Endothelial cell of hepatic sinusoid (primary cell): ENCODE measurements around the gene WDHD1.
"Not testable (repeated sequence)": the region's sequence is repeated elsewhere in the genome, so short reads cannot be mapped to it uniquely, and the experiment has no call there.

ENCODE experiments used
- in situ Hi-C: cut with HindIII; loops from 2 replicates; pipeline ENCODE4 v1.10.0; 2017; ENCODE audit warnings: low sequenced_read_pairs

The WDHD1 gene

GRCh38 chr14:54953609-54954008 lies 73.3 kb downstream of the WDHD1 start:
- in situ Hi-C loops: not testable (repeated sequence)

GRCh38 chr14:54952803-54953202 lies 74.1 kb downstream of the WDHD1 start:
- in situ Hi-C loops: not testable (repeated sequence)

- in situ Hi-C loops: loop anchor here (5.0 kb wide), 1 partner anchor 60 kb away; no protein-coding TSS in a partner anchor
Measured at GRCh38 chr14:54947230-54947629, 79.7 kb downstream of the WDHD1 start.

GRCh38 chr14:54946500-54946899 lies 80.4 kb downstream of the WDHD1 start:
- in situ Hi-C loops: loop anchor here (5.0 kb wide), 1 partner anchor 61 kb away; no protein-coding TSS in a partner anchor

- in situ Hi-C loops: loop anchor here (5.0 kb wide), 1 partner anchor 62 kb away; no protein-coding TSS in a partner anchor
Measured at GRCh38 chr14:54944737-54945391, 82.0 kb downstream of the WDHD1 start.

GRCh38 chr14:54942913-54943312 lies 84.0 kb downstream of the WDHD1 start:
- in situ Hi-C loops: no loop called here

- in situ Hi-C loops: no loop called here
Measured at GRCh38 chr14:54936816-54937215, 90.1 kb downstream of the WDHD1 start.

- in situ Hi-C loops: no loop called here
Measured at GRCh38 chr14:54935958-54936357, 90.9 kb downstream of the WDHD1 start.

GRCh38 chr14:54935100-54935499 lies 91.8 kb downstream of the WDHD1 start:
- in situ Hi-C loops: no loop called here

- in situ Hi-C loops: no loop called here
Measured at GRCh38 chr14:54933006-54933405, 93.9 kb downstream of the WDHD1 start.

- in situ Hi-C loops: no loop called here
Measured at GRCh38 chr14:54931598-54932340, 95.1 kb downstream of the WDHD1 start.

- in situ Hi-C loops: no loop called here
Measured at GRCh38 chr14:54931101-54931500, 95.8 kb downstream of the WDHD1 start.

- in situ Hi-C loops: no loop called here
Measured at GRCh38 chr14:54929556-54929955, 97.3 kb downstream of the WDHD1 start.

GRCh38 chr14:54928216-54928615 lies 98.7 kb downstream of the WDHD1 start:
- in situ Hi-C loops: no loop called here

GRCh38 chr14:54927551-54927950 lies 99.3 kb downstream of the WDHD1 start:
- in situ Hi-C loops: no loop called here

- in situ Hi-C loops: not testable (repeated sequence)
Measured at GRCh38 chr14:54926570-54926969, 100.3 kb downstream of the WDHD1 start.

GRCh38 chr14:54922598-54922997 lies 104.3 kb downstream of the WDHD1 start:
- in situ Hi-C loops: no loop called here

GRCh38 chr14:54920052-54920451 lies 106.8 kb downstream of the WDHD1 start:
- in situ Hi-C loops: no loop called here

GRCh38 chr14:54919330-54919729 lies 107.6 kb downstream of the WDHD1 start:
- in situ Hi-C loops: no loop called here

- in situ Hi-C loops: no loop called here
Measured at GRCh38 chr14:54918427-54918826, 108.5 kb downstream of the WDHD1 start.

GRCh38 chr14:54916101-54916500 lies 110.8 kb downstream of the WDHD1 start:
- in situ Hi-C loops: no loop called here
